ENCODE results near the gene POU2F1. TPM values are rescaled to one million over a fixed set of nuclear protein-coding genes. Genes with fewer than 3 reads are reported as not detected.

The POU2F1 gene
- total and polyA plus RNA-seq, 7 donors, result 0.83 to 9.0 (median 6.3) TPM

GRCh38 chr1:167467752-167468151 lies 247.1 kb downstream of the POU2F1 start:
- Histone ChIP-seq H3K4me1 (no peaks in the 10 kb centered on the region), H3K4me3 (no peak overlapping the region), H3K27me3 (ENCODE audit: insufficient read depth in 3 of 3, low read length in 2 of 3) (no peaks in the 10 kb centered on the region), H3K9me3 (no peaks in the 10 kb centered on the region), H3K27ac (no peak overlapping the region), H3K36me3 (ENCODE audit: insufficient read depth in 1 of 2, low read depth in 1 of 2) (no peaks in the 10 kb centered on the region)
- ATAC-seq (no peak), DNase-seq (no peak)
- no peak for TF ChIP-seq CTCF (IDR thresholded peaks at IDR 0.05)
- intact Hi-C loops (cut with DNase I), result no loop called here
- 78 to 81% (median 78%) methylated on average over 9 of the region's 9 CpGs for whole genome bisulfite sequencing, 3 donors

GRCh38 chr1:167469280-167469965 lies 248.7 kb downstream of the POU2F1 start:
- TF ChIP-seq CTCF (IDR thresholded peaks at IDR 0.05), result no peak
- intact Hi-C loops (cut with DNase I), result no loop called here
- ATAC-seq, result no peak
- 75 to 78% (median 78%) methylated on average over 7 of the region's 7 CpGs for WGBS, 3 donors
- Histone ChIP-seq H3K36me3 (ENCODE audit: insufficient read depth in 1 of 2, low read depth in 1 of 2) (no peaks in the 10 kb centered on the region), H3K4me1 (no peaks in the 10 kb centered on the region), H3K4me3 (no peak overlapping the region), H3K9me3 (no peaks in the 10 kb centered on the region), H3K27me3 (ENCODE audit: insufficient read depth in 3 of 3, low read length in 2 of 3) (no peaks in the 10 kb centered on the region), H3K27ac (no peak overlapping the region)
- DNase-seq, result no peak

GRCh38 chr1:167471568-167471967 lies 250.9 kb downstream of the POU2F1 start:
- Histone ChIP-seq H3K9me3 (no peaks in the 10 kb centered on the region), H3K4me1 (no peaks in the 10 kb centered on the region), H3K4me3 (no peak overlapping the region), H3K27me3 (ENCODE audit: insufficient read depth in 3 of 3, low read length in 2 of 3) (no peaks in the 10 kb centered on the region), H3K36me3 (ENCODE audit: insufficient read depth in 1 of 2, low read depth in 1 of 2) (no peaks in the 10 kb centered on the region), H3K27ac (no peak overlapping the region)
- DNase-seq (no peak), ATAC-seq (no peak)
- WGBS, 3 donors, result 86 to 90% (median 90%) methylated on average over 5 of the region's 5 CpGs
- no peak for TF ChIP-seq CTCF (IDR thresholded peaks at IDR 0.05)
- intact Hi-C loops (cut with DNase I), result no loop called here

GRCh38 chr1:167472752-167473521 lies 252.3 kb downstream of the POU2F1 start:
- H3K4me1 ChIP-seq, result no peaks in the 10 kb centered on the region
- DNase-seq, result no peak
- 79 to 82% (median 80%) methylated on average over 10 of the region's 10 CpGs for WGBS, 3 donors

More at GRCh38 chr1:167472752-167473521, 252.3 kb downstream of the POU2F1 start:
- Histone ChIP-seq H3K36me3 (ENCODE audit: insufficient read depth in 1 of 2, low read depth in 1 of 2) (no peaks in the 10 kb centered on the region), H3K4me3 (no peak overlapping the region), H3K27ac (no peak overlapping the region), H3K9me3 (no peaks in the 10 kb centered on the region), H3K27me3 (ENCODE audit: insufficient read depth in 3 of 3, low read length in 2 of 3) (no peaks in the 10 kb centered on the region)
- no peak for ATAC-seq
- no peak for TF ChIP-seq CTCF (IDR thresholded peaks at IDR 0.05)
- intact Hi-C loops (cut with DNase I), result no loop called here
